K562 (cell line): ENCODE measurements around the gene CRYBA1. TPM values are rescaled to one million over a fixed set of nuclear protein-coding genes. Genes with fewer than 3 reads are reported as not detected.

Experiments
- CBFA2T2 ChIP-seq: fragments of 450-650 bp; conservative IDR thresholded peaks from 2 replicates; pipeline ENCODE4 v1.6.1; 2017; ENCODE audit warnings: mild to moderate bottlenecking
- EZH2 ChIP-seq: IDR thresholded peaks from 2 replicates; pipeline ENCODE4 v1.6.1; 2012; ENCODE audit warnings: low read depth, mild to moderate bottlenecking, inconsistent platforms, low read length, borderline replicate concordance
- GATA2 ChIP-seq: sonication (generic); formaldehyde crosslinking; IDR thresholded peaks from 2 replicates; pipeline ENCODE4 v1.4.0; 2020; ENCODE audit warnings: mild to moderate bottlenecking, missing genetic modification reagents
- HNRNPK ChIP-seq: fragments of 200-400 bp; formaldehyde crosslinking; IDR thresholded peaks from one replicate; pipeline ENCODE4 v1.6.1; 2018; ENCODE audit warnings: mild to moderate bottlenecking, low read depth, low read length; ENCODE audit not compliant: poor library complexity, severe bottlenecking
- HNRNPUL1 ChIP-seq: fragments of 200-400 bp; formaldehyde crosslinking; IDR thresholded peaks from 2 replicates; pipeline ENCODE4 v1.6.1; 2017; ENCODE audit warnings: low read length
- NCOA4 ChIP-seq: fragments of 450-650 bp; IDR thresholded peaks from 2 replicates; pipeline ENCODE4 v1.6.1; 2018; ENCODE audit warnings: mild to moderate bottlenecking; ENCODE audit not compliant: partially characterized antibody
- NCOR1 ChIP-seq: fragments of 450-650 bp; IDR thresholded peaks from 2 replicates; pipeline ENCODE4 v1.6.1; 2016; ENCODE audit warnings: mild to moderate bottlenecking, moderate library complexity
- SMAD4 ChIP-seq: fragments of 250-450 bp; sonication (Bioruptor Pico); conservative IDR thresholded peaks from 2 replicates; pipeline ENCODE4 v1.8.0; 2021; ENCODE audit warnings: inconsistent platforms, mild to moderate bottlenecking, moderate library complexity
- SMARCE1 ChIP-seq: fragments of 450-650 bp; IDR thresholded peaks from 2 replicates; pipeline ENCODE4 v1.7.1; 2016; ENCODE audit warnings: mild to moderate bottlenecking
- SREBF1 ChIP-seq: fragments of 150-350 bp; IDR thresholded peaks from 2 replicates; pipeline ENCODE4 v1.6.1; 2014; ENCODE audit warnings: antibody characterized with exemption, low read depth, low read length, borderline replicate concordance
- SUPT5H ChIP-seq: fragments of 450-650 bp; IDR thresholded peaks from 2 replicates; pipeline ENCODE4 v1.6.1; 2016
- ZNF232 ChIP-seq: sonication (generic); formaldehyde crosslinking; IDR thresholded peaks from 2 replicates; pipeline ENCODE4 v1.8.0; 2022; ENCODE audit warnings: mild to moderate bottlenecking, missing genetic modification reagents
- ZNF384 ChIP-seq: IDR thresholded peaks from 2 replicates; pipeline ENCODE4 v1.6.1; 2012; ENCODE audit warnings: low read depth, low read length, improper control_type of control experiment
- ZNF717 ChIP-seq: fragments of 250-450 bp; sonication (Bioruptor Pico); IDR thresholded peaks from 2 replicates; pipeline ENCODE4 v1.5.0; 2021
- polyA plus RNA-seq, 8 experiments: library from polyadenylated mRNA; depleted of rRNA in 4 of 8; stranded (reverse) in 5 of 8; unstranded in 3 of 8; fragments of >200 nt; fragmentation: Nextera tagmentation in 2 of 8; fragmentation: Illumina TruSeq in 1 of 8; extraction: Ambion mirVana in 2 of 8; extraction: Trizol in 1 of 8; gene quantifications; 2 replicates each; pipeline versions ENCODE4 v1.2.1 to v1.2.3, GENCODE V29; 2011 to 2014; ENCODE audit warnings: inconsistent platforms in 1 of 8, missing spikeins in 1 of 8
- total RNA-seq, 7 experiments: library from RNA; depleted of rRNA in 6 of 7; stranded (reverse); fragments of >200 nt in 6 of 7; fragmentation: Illumina TruSeq in 2 of 7; extraction: Trizol in 2 of 7; gene quantifications; 2 replicates each; pipeline versions ENCODE4 v1.2.1 to v1.2.3, GENCODE V29; 2011 to 2021; ENCODE audit warnings: low replicate concordance in 1 of 7
- TF ChIP-seq, protein P1 (sequence below): fragments of 450-650 bp; IDR thresholded peaks from 2 replicates; pipeline ENCODE4 v1.6.1; 2016; ENCODE audit warnings: low read depth
- TF ChIP-seq, protein P2 (sequence below), 2 experiments: IDR thresholded peaks; 2 replicates each; pipeline ENCODE4 v1.6.1; 2012; ENCODE audit warnings: improper control_type of control experiment in 2 of 2, low read depth in 2 of 2, low read length in 2 of 2, borderline replicate concordance in 1 of 2
- TF ChIP-seq, protein P3 (sequence below): fragments of 250-450 bp; sonication (Bioruptor Pico); IDR thresholded peaks from 2 replicates; pipeline ENCODE4 v1.5.0; 2021

The CRYBA1 gene
- total and polyA plus RNA-seq, 9 of the 15 experiments (the other 6 are each of a cell fraction or from before 2014, with no cell fraction given) = not detected

DNA sequence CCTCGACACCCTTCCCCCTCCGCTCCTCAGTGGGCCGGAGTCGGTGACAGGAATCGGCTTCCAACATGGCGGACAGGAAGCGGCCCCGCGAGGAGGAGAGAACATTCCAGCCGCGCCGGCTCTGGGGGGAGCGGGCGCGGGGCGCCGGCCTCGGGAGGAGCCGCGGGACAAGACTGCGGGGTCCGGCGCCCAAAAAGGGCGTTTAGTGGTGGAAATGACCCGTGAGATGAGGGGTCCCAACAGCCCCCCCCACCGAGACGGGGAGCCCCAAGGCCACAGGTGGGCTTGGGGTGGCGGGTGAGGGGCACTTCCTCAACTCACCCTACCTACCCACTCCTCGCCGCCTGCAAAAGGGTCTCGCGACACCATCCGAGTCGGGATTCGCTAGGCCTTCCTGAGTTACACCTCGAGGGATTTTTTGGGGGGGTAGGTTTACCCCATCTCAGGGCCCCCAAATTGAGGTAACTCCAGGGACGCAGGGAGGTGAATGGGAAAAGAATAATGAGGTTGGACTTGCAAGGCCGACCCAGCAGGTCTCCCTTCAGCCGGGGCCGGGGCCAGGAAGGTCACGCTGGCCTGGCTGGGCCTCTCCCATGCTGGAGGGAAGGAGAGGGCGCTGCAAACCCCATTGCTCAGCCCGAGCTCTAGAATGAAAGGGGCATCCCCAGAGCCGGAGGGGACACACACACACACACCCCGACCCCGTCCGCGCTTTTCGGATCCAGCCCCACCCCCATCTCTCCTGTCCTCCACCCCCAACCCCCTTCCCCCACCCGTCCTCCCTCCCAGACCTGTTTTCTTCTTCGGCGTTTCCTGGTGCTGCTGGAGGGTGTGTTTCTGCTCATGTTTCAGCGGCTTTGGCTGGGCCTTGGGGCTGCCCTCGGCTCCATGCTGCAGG, 46.6 kb downstream of the CRYBA1 start (continued):
- TF ChIP-seq, protein P1, sequence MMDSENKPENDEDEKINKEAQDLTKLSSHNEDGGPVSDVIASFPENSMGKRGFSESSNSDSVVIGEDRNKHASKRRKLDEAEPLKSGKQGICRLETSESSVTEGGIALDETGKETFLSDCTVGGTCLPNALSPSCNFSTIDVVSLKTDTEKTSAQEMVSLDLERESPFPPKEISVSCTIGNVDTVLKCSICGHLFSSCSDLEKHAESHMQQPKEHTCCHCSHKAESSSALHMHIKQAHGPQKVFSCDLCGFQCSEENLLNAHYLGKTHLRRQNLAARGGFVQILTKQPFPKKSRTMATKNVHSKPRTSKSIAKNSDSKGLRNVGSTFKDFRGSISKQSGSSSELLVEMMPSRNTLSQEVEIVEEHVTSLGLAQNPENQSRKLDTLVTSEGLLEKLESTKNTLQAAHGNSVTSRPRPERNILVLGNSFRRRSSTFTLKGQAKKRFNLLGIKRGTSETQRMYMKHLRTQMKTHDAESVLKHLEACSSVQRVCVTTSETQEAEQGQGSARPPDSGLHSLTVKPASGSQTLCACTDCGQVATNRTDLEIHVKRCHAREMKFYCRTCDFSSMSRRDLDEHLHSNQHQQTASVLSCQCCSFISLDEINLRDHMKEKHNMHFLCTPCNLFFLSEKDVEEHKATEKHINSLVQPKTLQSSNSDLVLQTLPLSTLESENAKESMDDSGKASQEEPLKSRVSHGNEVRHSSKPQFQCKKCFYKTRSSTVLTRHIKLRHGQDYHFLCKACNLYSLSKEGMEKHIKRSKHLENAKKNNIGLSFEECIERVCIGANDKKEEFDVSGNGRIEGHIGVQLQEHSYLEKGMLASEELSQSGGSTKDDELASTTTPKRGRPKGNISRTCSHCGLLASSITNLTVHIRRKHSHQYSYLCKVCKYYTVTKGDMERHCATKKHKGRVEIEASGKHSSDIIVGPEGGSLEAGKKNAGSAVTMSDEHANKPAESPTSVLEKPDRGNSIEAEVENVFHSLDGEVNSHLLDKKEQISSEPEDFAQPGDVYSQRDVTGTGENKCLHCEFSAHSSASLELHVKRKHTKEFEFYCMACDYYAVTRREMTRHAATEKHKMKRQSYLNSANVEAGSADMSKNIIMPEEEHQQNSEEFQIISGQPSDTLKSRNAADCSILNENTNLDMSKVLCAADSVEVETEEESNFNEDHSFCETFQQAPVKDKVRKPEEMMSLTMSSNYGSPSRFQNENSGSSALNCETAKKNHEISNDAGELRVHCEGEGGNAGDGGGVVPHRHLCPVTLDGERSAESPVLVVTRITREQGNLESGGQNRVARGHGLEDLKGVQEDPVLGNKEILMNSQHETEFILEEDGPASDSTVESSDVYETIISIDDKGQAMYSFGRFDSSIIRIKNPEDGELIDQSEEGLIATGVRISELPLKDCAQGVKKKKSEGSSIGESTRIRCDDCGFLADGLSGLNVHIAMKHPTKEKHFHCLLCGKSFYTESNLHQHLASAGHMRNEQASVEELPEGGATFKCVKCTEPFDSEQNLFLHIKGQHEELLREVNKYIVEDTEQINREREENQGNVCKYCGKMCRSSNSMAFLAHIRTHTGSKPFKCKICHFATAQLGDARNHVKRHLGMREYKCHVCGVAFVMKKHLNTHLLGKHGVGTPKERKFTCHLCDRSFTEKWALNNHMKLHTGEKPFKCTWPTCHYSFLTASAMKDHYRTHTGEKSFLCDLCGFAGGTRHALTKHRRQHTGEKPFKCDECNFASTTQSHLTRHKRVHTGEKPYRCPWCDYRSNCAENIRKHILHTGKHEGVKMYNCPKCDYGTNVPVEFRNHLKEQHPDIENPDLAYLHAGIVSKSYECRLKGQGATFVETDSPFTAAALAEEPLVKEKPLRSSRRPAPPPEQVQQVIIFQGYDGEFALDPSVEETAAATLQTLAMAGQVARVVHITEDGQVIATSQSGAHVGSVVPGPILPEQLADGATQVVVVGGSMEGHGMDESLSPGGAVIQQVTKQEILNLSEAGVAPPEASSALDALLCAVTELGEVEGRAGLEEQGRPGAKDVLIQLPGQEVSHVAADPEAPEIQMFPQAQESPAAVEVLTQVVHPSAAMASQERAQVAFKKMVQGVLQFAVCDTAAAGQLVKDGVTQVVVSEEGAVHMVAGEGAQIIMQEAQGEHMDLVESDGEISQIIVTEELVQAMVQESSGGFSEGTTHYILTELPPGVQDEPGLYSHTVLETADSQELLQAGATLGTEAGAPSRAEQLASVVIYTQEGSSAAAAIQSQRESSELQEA = no peak
- TF ChIP-seq NCOA4 = no peak
- peak; percentile 21; the same call in 1 of the 2 replicates for TF ChIP-seq SUPT5H
- no peak for TF ChIP-seq SREBF1
- TF ChIP-seq ZNF232 (CRISPR knock-in tag) = no peak; the same call in 1 of the 2 replicates
- TF ChIP-seq, protein P2, sequence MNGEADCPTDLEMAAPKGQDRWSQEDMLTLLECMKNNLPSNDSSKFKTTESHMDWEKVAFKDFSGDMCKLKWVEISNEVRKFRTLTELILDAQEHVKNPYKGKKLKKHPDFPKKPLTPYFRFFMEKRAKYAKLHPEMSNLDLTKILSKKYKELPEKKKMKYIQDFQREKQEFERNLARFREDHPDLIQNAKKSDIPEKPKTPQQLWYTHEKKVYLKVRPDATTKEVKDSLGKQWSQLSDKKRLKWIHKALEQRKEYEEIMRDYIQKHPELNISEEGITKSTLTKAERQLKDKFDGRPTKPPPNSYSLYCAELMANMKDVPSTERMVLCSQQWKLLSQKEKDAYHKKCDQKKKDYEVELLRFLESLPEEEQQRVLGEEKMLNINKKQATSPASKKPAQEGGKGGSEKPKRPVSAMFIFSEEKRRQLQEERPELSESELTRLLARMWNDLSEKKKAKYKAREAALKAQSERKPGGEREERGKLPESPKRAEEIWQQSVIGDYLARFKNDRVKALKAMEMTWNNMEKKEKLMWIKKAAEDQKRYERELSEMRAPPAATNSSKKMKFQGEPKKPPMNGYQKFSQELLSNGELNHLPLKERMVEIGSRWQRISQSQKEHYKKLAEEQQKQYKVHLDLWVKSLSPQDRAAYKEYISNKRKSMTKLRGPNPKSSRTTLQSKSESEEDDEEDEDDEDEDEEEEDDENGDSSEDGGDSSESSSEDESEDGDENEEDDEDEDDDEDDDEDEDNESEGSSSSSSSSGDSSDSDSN (IDR thresholded peaks at IDR 0.05; ENCODE audit: borderline replicate concordance in 1 of 2, low read depth in 2 of 2, low read length in 2 of 2) = peak; percentile 28 to 63; a peak in 3 of 4 replicates
- TF ChIP-seq EZH2 = no peak
- 0 out of 2 replicates have a peak, but pooled peaks have one; percentile 38 for TF ChIP-seq SMAD4 (CRISPR knock-in tag)
- no peak for TF ChIP-seq ZNF384
- TF ChIP-seq HNRNPK = no peak
- TF ChIP-seq NCOR1 = no peak
- no peak for TF ChIP-seq HNRNPUL1
- TF ChIP-seq CBFA2T2 = no peak
- TF ChIP-seq GATA2 (CRISPR knock-in tag) = no peak
- no peak for TF ChIP-seq SMARCE1
- TF ChIP-seq, protein P3, sequence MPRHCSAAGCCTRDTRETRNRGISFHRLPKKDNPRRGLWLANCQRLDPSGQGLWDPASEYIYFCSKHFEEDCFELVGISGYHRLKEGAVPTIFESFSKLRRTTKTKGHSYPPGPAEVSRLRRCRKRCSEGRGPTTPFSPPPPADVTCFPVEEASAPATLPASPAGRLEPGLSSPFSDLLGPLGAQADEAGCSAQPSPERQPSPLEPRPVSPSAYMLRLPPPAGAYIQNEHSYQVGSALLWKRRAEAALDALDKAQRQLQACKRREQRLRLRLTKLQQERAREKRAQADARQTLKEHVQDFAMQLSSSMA (CRISPR knock-in tag) = no peak
- TF ChIP-seq ZNF717 (CRISPR knock-in tag) = no peak
